ENCODE data around the gene CYCS. TPM values are rescaled to one million over a fixed set of nuclear protein-coding genes. Genes with fewer than 3 reads are reported as not detected.

CYCS gene
- total RNA-seq (10 to 100 TPM; 18.6 to 83.6 (median 52.0) TPM), polyA plus RNA-seq (10 to 100 TPM; 29.0 to 56.0 (median 50.0) TPM)
- long read RNA-seq, donor 1, full-length matches to known transcripts, result 71 of 76 reads
- long read RNA-seq, donor 1, partial matches to known transcripts, result 5 of 76 reads
- long read RNA-seq, donor 1, other reads (novel, unspliced or antisense), result 0 of 76 reads
- long read RNA-seq, donor 2, full-length matches to known transcripts, result 46 of 51 reads
- long read RNA-seq, donor 2, partial matches to known transcripts, result 5 of 51 reads
- long read RNA-seq, donor 2, other reads (novel, unspliced or antisense), result 0 of 51 reads

- peak within 1 kb of the TSS; percentile 93 to 99 (median 97) for H3K27ac ChIP-seq
- no peaks in the 10 kb centered on the region for H3K27me3 ChIP-seq (replicated peaks in 1 of 7)
- intact Hi-C loops (cut with DNase I; ENCODE audit: low total_unique reads), result no loop called here
- H3K4me1 ChIP-seq, result peaks cover 8 to 34% (median 13%) of the 10 kb centered on the region in 6 donors
- no peaks in the 10 kb centered on the region for H3K9me3 ChIP-seq
- peaks cover 0 to 35% (median 25%) of the 10 kb centered on the region in 6 donors for H3K36me3 ChIP-seq
- TF ChIP-seq, protein P1, sequence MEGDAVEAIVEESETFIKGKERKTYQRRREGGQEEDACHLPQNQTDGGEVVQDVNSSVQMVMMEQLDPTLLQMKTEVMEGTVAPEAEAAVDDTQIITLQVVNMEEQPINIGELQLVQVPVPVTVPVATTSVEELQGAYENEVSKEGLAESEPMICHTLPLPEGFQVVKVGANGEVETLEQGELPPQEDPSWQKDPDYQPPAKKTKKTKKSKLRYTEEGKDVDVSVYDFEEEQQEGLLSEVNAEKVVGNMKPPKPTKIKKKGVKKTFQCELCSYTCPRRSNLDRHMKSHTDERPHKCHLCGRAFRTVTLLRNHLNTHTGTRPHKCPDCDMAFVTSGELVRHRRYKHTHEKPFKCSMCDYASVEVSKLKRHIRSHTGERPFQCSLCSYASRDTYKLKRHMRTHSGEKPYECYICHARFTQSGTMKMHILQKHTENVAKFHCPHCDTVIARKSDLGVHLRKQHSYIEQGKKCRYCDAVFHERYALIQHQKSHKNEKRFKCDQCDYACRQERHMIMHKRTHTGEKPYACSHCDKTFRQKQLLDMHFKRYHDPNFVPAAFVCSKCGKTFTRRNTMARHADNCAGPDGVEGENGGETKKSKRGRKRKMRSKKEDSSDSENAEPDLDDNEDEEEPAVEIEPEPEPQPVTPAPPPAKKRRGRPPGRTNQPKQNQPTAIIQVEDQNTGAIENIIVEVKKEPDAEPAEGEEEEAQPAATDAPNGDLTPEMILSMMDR (IDR thresholded peaks at IDR 0.05 in 8 of 11, conservative IDR thresholded peaks at IDR 0.05 in 3 of 11), result peak in 1 of 11 experiments; percentile 14
- peak; percentile 99 to 100 (median 100) for TF ChIP-seq POLR2AphosphoS5 (IDR thresholded peaks at IDR 0.05)
- TF ChIP-seq POLR2A (IDR thresholded peaks at IDR 0.05), result peak; percentile 83 to 99 (median 97)
- WGBS, 5 donors, result 1% methylated on average over 31 to 67 of the region's 67 CpGs
- DNase-seq, result peak; percentile 100
- peak within 1 kb of the TSS; percentile 53 to 81 (median 68) for H3K4me3 ChIP-seq
These were observed at the start of gene CYCS for GRCh38 chr7:25125137-25125946. Gene CYCS, minus strand, starts transcription at chr7:25125260. Its CDS starts 1,141 bp downstream, at chr7:25124119.

- Histone ChIP-seq H3K4me3 (no peak overlapping the region), H3K36me3 (peaks cover 0 to 38% (median under 1%) of the 10 kb centered on the region in 6 donors), H3K27ac (no peak overlapping the region), H3K27me3 (replicated peaks in 1 of 7) (no peaks in the 10 kb centered on the region), H3K4me1 (no peaks in the 10 kb centered on the region), H3K9me3 (no peaks in the 10 kb centered on the region)
- no peak for TF ChIP-seq POLR2A (IDR thresholded peaks at IDR 0.05)
- no peak for TF ChIP-seq POLR2AphosphoS5 (IDR thresholded peaks at IDR 0.05)
- TF ChIP-seq, protein P1 (IDR thresholded peaks at IDR 0.05 in 8 of 11, conservative IDR thresholded peaks at IDR 0.05 in 3 of 11), result no peak
- 65 to 82% (median 80%) methylated on average over 4 of the region's 4 CpGs for WGBS, 5 donors
- DNase-seq, result no peak
- intact Hi-C loops (cut with DNase I; ENCODE audit: low total_unique reads), result no loop called here
These were observed 48.1 kb upstream of the CYCS start for GRCh38 chr7:25173184-25173583.

GRCh38 chr7:25171516-25171915 is 46.5 kb upstream of the CYCS start:
- DNase-seq, result no peak
- intact Hi-C loops (cut with DNase I; ENCODE audit: low total_unique reads), result no loop called here
- Histone ChIP-seq H3K36me3 (peaks cover 0 to 39% (median 6%) of the 10 kb centered on the region in 6 donors), H3K4me1 (no peaks in the 10 kb centered on the region), H3K4me3 (no peak overlapping the region), H3K27me3 (replicated peaks in 1 of 7) (no peaks in the 10 kb centered on the region), H3K9me3 (no peaks in the 10 kb centered on the region), H3K27ac (no peak overlapping the region)
- TF ChIP-seq, protein P1 (IDR thresholded peaks at IDR 0.05 in 8 of 11, conservative IDR thresholded peaks at IDR 0.05 in 3 of 11), result no peak
- no peak for TF ChIP-seq POLR2AphosphoS5 (IDR thresholded peaks at IDR 0.05)
- TF ChIP-seq POLR2A (IDR thresholded peaks at IDR 0.05), result no peak
- WGBS, 5 donors, result 84 to 95% (median 89%) methylated on average over 1 of the region's 1 CpG

- 84 to 100% (median 95%) methylated on average over 1 of the region's 1 CpG for WGBS, 5 donors
- Histone ChIP-seq H3K27me3 (replicated peaks in 1 of 7) (no peaks in the 10 kb centered on the region), H3K36me3 (peaks cover 0 to 43% (median 8%) of the 10 kb centered on the region in 6 donors), H3K4me3 (no peak overlapping the region), H3K27ac (no peak overlapping the region), H3K4me1 (no peaks in the 10 kb centered on the region), H3K9me3 (no peaks in the 10 kb centered on the region)
- intact Hi-C loops (cut with DNase I; ENCODE audit: low total_unique reads), result no loop called here
- no peak for DNase-seq
- TF ChIP-seq POLR2A (IDR thresholded peaks at IDR 0.05) (no peak), POLR2AphosphoS5 (IDR thresholded peaks at IDR 0.05) (no peak)
- TF ChIP-seq, protein P1 (IDR thresholded peaks at IDR 0.05 in 8 of 11, conservative IDR thresholded peaks at IDR 0.05 in 3 of 11), result no peak
These were observed 46.0 kb upstream of the CYCS start for GRCh38 chr7:25171071-25171470.
